Left forelimb (tissue), 1 donor: ENCODE measurements around the gene METTL2B.
"Not testable (repeated sequence)": the region's sequence is repeated elsewhere in the genome, so short reads cannot be mapped to it uniquely, and the experiment has no call there.

ENCODE experiments used
- DNase-seq: peaks from one replicate; pipeline ENCODE4 v3.0.0-alpha.2; 2018; ENCODE audit warnings: low spot score

METTL2B gene

GRCh38 chr7:128526062-128526466 lies 49.5 kb downstream of the METTL2B start:
- not testable (repeated sequence) for DNase-seq

- DNase-seq = not testable (repeated sequence)
Observed at GRCh38 chr7:128529191-128529590, 52.6 kb downstream of the METTL2B start.

- not testable (repeated sequence) for DNase-seq
Observed at GRCh38 chr7:128530121-128530854, 53.7 kb downstream of the METTL2B start.

GRCh38 chr7:128530855-128531104 lies 54.2 kb downstream of the METTL2B start:
- DNase-seq = no peak

- peak; percentile 95 for DNase-seq
Observed at GRCh38 chr7:128531105-128531954, 54.8 kb downstream of the METTL2B start.

GRCh38 chr7:128531955-128532478 lies 55.5 kb downstream of the METTL2B start:
- peak; percentile 67 for DNase-seq

- DNase-seq = not testable (repeated sequence)
Observed at GRCh38 chr7:128532956-128533355, 56.4 kb downstream of the METTL2B start.

GRCh38 chr7:128537410-128537809 lies 60.9 kb downstream of the METTL2B start:
- not testable (repeated sequence) for DNase-seq

GRCh38 chr7:128542530-128542929 lies 66.0 kb downstream of the METTL2B start:
- not testable (repeated sequence) for DNase-seq

- DNase-seq = not testable (repeated sequence)
Observed at GRCh38 chr7:128543300-128543699, 66.8 kb downstream of the METTL2B start.

- not testable (repeated sequence) for DNase-seq
Observed at GRCh38 chr7:128546319-128546851, 69.8 kb downstream of the METTL2B start.

- DNase-seq = no peak
Observed at GRCh38 chr7:128550920-128551319, 74.4 kb downstream of the METTL2B start.

GRCh38 chr7:128554394-128554793 lies 77.8 kb downstream of the METTL2B start:
- DNase-seq = not testable (repeated sequence)
